Neural progenitor cell (in vitro differentiated cells): ENCODE data around the gene FGF22.

Source experiments
- EZH2 ChIP-seq: fragments of 200-600 bp; sonication (generic); IDR thresholded peaks from 2 replicates; pipeline ENCODE4 v1.6.1; 2017; ENCODE audit warnings: antibody characterized with exemption, mild to moderate bottlenecking, moderate library complexity
- TF ChIP-seq, protein P1 (sequence below): fragments of 200-600 bp; sonication (generic); IDR thresholded peaks from 2 replicates; pipeline ENCODE4 v1.5.1; 2017; ENCODE audit warnings: antibody characterized with exemption, mild to moderate bottlenecking

DNA sequence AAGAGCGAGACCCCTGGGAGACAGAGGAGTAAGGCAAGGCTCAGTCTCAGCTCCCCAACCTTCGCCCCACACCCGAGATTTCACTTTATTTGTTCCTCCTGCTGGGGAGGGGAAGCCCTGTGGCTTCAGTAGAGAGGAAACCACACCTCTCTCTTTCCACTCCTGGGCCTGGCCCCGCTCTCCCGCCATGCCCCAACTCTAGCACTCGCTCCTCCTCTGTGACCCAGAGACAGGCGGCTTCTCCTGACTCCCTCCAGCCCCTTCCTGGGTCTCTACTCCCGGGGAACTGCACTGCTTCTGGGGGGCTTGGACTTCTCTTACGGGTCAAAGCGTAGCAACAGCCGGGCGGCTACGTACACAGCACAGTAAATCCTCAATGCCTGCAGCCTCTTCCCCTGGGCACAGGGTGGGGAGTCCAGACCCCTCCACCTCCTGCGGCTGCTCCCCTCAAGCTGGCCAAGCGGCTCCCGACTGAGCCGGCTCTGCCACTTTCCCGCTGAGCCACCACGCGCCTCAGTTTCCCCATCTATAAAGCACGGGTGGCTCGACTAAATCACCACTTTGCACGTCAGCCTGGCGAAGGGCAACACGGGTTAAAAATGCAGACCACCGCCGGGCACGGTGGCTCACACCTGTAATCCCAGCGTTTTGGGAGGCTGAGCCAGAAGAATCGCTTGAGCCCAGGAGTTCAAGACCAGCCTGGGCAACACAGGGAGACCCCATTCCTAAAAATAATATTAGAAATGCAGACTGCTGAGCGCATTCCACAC lies 21.9 kb downstream of the FGF22 start:
- TF ChIP-seq, protein P1, sequence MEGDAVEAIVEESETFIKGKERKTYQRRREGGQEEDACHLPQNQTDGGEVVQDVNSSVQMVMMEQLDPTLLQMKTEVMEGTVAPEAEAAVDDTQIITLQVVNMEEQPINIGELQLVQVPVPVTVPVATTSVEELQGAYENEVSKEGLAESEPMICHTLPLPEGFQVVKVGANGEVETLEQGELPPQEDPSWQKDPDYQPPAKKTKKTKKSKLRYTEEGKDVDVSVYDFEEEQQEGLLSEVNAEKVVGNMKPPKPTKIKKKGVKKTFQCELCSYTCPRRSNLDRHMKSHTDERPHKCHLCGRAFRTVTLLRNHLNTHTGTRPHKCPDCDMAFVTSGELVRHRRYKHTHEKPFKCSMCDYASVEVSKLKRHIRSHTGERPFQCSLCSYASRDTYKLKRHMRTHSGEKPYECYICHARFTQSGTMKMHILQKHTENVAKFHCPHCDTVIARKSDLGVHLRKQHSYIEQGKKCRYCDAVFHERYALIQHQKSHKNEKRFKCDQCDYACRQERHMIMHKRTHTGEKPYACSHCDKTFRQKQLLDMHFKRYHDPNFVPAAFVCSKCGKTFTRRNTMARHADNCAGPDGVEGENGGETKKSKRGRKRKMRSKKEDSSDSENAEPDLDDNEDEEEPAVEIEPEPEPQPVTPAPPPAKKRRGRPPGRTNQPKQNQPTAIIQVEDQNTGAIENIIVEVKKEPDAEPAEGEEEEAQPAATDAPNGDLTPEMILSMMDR = no peak
- no peak for TF ChIP-seq EZH2
